SK-N-MC (cell line): ENCODE data around the gene NODAL.

Experiments used
- EZH2 ChIP-seq: fragments of 200-600 bp; sonication (generic); IDR thresholded peaks from one replicate; pipeline ENCODE4 v1.6.1; 2017; ENCODE audit warnings: antibody characterized with exemption
- FOXP2 ChIP-seq: optimal IDR thresholded peaks from 2 replicates; pipeline ENCODE3; 2011; ENCODE audit warnings: mild to moderate bottlenecking, moderate library complexity; ENCODE audit not compliant: insufficient read depth; ENCODE audit errors: extremely low read length, control extremely low read depth
- POLR2AphosphoS5 ChIP-seq: IDR thresholded peaks from 2 replicates; pipeline ENCODE4 v1.6.1; 2012; ENCODE audit warnings: mild to moderate bottlenecking, low read depth, low read length, borderline replicate concordance

DNA sequence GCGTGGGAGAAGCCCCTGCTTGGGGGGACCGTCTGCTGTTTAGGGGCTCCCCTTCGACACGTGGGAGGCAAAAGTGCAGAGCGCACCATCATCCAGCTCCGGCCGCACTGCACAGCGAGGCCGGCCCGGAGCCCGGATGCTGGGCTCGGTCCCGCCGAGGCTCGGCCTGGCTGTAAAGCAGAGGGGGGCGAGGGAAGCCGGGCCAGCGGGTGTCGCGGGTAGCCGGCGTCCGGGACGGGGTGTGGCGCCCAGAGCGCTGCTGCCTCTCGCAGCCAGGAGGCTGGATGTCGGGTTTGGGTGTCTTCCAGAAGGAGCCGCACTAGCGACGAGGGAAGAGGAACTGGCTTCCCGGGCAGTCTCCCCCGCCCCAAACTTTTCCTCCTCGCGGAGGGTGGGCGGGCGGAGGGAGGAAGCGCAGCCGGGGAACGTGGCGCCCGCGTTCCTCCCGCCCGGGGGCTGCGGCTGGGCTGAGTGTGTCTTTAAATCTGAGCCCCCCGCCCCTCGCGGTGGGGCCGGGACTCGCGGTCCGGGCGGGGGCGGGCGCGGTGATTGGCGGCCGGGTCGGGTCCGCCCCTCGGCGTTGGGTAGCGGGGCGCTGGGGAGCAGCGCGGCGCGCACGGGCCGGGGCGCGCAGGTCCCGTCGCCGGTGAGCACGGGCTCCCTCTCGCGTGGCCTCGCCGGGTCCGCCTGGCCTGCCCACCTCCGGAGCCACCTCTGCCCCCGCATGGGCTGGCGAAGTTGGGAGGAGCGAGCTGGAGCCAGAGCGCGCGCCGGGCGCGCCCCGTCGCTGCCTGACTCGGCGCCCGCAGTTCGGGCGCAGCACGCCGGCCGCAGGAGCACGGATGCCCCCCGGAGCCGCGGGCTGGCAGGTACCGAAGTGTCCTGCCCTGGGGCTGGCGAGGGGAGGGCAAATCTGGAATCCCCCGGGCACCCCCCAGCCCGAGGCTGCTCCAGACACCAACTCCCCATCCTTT, 37.0 kb upstream of the NODAL start, which contains the start of gene PALD1:
- TF ChIP-seq EZH2 = no peak
- peak; percentile 16; the same call in 1 of the 2 replicates for TF ChIP-seq POLR2AphosphoS5
- no peak for TF ChIP-seq FOXP2
